GM08714 (cell line): ENCODE data around the gene DTNA.

Source experiments
- H3K4me3 ChIP-seq: fragments of 200-500 bp; sonication (Bioruptor generic); 2 replicates; pipeline ENCODE4 v1.5.1; 2014; ENCODE audit warnings: mild to moderate bottlenecking, low read length, inconsistent platforms
- ZNF274 ChIP-seq: IDR thresholded peaks from 2 replicates; pipeline ENCODE4 v1.6.1; 2012; ENCODE audit warnings: mild to moderate bottlenecking, low read depth, low read length

Gene DTNA

DNA sequence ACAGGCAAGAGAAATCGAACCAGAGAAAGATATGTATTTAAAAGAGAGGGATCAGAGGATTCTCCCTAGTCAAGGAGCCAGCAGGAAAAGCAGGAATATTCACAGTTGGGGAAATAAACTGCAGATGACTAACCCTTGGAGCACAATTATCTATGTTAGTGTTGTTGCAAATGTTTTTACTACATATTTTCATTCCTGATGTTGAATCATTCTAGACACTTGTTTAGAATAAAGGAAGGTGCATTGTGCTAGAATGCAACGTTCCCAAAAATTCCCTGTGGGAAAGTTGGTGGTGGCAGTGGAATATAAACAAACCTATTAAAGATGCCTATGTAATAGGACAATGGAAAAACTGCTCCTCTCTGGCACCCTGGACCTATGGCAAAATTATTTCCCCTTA is 63.3 kb downstream of the DTNA start:
- no peak for TF ChIP-seq ZNF274

DNA sequence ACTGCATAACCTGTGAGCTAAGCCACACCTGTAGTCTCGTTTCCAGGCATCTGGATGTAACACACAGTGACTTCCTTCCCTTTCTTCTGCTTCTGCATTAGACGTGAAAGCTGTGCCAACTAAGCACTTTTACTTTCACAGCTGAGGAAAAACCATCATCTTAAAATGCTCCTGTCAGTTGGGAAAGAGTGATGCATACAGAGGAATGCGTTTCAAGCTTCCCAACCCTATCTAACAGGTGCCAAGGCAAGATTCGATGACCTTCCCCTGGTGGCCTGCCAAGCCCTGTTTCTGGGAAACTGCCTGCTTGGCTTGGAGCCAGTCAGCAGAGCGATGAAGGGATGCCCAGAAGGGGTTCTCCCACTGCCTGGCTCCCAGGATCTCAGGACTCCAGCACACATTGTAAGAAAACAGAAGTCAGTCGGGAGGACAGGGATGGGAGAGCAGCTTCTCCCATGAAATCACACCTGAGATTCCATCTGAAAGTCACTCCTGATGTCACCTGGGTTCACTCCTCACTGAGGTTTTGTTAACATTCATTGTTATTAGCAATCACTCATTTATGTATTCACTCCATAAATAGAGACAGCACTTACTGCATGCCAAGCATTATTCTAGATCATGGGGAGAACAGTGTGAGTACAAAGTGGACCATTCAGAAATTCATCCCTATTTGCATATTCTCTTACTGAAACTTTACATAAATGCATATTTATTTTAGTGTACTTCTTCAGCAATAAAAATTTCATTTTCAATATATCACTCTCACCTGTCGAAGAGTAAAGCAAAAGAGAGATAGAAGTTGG is 64.1 kb downstream of the DTNA start:
- no peak for TF ChIP-seq ZNF274
- no peak overlapping the region for H3K4me3 ChIP-seq

More for the DNA sequence above, 63.3 kb downstream of the DTNA start:
- H3K4me3 ChIP-seq = no peak overlapping the region

DNA sequence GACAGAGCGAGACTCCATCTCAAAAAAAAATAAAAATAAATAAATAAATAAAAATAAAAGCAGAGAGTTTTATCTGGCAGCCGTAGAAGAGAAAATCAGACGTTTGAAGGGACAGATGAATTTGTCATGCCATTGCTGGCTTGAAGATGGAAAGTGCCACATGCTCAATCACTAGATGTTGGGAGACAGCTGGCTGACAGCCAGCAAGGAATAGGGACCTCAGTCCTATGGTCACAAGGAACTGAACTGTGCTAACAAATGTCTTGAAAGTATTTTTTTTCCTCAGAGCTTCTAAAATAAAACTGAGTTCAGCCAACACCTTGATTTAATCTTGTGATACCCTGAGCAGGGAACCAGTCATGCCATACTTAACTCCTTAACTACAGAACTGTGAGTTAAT is 65.4 kb downstream of the DTNA start:
- no peak for TF ChIP-seq ZNF274
- H3K4me3 ChIP-seq = no peak overlapping the region

DNA sequence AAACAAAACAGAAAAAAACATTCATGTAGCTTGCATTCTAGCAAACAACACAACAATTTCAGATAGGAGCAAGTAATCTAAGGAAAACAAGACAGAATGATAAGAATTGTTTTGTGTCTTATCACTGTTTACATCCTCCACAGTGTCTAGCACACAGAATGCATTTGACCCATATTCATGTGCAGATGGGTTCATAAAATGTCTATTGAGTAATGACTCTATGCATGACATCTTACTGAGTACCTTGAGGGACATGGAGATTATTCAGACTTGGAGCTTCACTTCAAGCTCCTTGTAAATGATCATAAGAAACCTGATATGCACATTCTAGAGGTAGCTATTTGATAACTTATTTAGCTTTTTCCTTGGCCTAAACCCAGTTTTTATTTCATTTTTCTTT is 69.0 kb downstream of the DTNA start:
- no peak overlapping the region for H3K4me3 ChIP-seq
- no peak for TF ChIP-seq ZNF274

DNA sequence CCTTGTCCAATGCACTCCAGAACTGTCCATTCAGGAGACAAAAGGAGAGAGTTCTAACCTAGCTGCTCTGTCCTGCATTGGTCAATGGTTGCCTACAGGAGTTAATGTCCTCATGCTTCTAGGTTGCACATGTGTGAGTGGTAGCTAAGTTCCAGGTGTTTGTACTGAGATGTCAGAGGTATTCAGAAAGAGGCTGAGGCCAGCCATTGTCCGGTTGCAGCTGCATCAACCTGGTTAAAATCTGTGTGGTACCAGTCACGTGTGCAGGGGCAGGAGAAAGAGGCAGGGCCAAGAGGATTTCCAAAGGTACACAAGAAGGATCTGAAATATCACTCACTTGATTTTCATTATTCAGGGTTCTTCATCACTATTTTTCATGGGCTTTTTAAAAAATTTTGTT is 70.8 kb downstream of the DTNA start:
- H3K4me3 ChIP-seq = no peak overlapping the region
- TF ChIP-seq ZNF274 = no peak

DNA sequence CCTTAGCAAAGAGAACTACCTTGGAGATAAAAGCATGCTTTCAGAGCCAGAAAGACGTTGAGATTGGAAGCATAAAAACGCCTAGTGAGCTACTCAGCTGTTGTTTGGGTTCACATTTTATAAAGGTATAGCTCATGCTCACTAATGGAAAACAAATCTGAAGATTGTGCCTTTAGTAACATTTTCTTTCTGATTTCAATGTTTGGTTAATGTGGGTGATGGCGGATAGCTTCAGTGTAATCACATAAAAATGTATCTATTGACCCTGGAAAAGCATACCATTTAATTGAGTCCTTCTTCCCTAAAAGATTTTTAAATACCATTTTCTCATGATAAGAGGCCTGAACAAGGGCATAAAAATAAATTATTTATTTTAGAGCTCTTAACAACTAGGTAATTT is 73.4 kb downstream of the DTNA start:
- no peak for TF ChIP-seq ZNF274
- no peak overlapping the region for H3K4me3 ChIP-seq

DNA sequence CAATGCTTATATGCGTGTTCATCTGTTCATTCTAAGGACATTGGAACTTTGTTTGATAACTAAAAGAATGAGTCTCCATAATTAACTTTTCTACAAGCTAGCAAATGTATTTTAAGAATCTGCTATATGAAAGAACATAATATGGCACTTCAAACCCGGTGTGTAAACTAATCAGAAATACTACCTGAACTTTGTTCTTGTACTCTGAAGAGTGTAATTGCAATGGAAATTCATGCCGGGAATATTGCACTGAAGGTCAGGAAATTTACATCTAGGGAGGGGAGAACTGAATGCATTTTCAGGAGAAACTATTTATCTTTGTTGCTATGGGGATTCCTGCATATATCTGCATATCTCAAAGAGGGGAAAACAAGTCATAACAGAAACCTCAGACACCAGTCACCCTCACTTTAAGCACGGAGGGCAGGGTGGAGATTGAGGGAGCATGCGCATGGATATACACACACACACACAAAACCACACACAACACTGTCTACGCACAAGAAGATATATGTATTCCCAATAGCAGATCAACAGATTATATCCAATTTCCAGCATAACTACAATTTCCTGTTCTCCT is 76.2 kb downstream of the DTNA start:
- H3K4me3 ChIP-seq = no peak overlapping the region
- no peak for TF ChIP-seq ZNF274

DNA sequence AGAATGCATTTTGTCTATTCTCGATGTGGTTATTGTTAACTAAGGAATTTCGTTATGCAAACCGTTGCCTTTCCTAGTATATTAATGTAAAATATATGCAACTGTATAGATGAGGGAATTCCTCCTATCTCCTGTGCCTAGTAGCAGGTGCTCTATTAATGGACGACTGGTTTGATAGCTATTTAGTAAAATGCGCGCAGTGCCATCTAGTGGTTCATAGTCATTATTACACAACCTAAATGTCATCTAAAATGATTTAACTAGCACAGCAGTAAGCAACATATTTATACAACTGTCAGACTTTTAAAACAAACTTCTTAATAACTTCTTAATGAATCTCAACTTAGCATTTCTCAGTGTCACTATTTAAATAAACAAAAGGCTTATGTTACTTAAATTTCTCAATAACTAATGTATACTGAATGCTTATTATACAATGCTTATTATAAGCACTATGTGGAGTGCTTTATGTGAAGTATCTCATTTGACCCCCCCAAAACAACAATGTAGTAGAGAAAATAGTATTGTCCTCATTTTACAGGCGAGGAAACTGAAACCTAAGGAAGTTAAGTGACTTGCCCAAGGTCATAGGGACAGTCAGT is 77.9 kb downstream of the DTNA start:
- no peak overlapping the region for H3K4me3 ChIP-seq
- no peak for TF ChIP-seq ZNF274

DNA sequence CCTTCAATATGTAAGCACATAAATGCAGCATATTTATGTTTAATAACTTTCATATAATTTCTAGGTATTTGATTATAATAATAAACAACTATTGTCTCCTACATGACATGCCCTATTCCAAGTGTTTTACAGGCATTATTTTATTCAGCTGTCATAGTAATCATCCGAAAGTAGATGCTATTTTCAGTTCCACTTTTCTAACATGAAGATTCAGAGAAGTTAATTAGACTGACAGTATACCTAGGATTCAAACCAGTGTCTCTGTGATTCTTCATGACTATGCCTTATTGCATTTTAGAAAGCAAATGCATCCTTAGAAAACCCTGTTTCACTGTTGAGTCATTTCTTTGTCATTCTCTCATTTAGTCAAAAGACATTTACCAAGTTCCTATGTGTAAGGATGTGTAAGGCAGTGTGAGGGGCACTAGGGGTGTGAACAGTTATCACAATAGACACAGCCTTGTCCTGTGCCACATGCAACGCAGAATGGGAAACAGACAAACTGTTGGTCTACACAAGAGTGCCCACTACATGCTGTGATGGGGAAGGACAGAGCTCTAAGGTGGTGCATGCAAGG is 79.8 kb downstream of the DTNA start:
- H3K4me3 ChIP-seq = no peak overlapping the region
- TF ChIP-seq ZNF274 = no peak

DNA sequence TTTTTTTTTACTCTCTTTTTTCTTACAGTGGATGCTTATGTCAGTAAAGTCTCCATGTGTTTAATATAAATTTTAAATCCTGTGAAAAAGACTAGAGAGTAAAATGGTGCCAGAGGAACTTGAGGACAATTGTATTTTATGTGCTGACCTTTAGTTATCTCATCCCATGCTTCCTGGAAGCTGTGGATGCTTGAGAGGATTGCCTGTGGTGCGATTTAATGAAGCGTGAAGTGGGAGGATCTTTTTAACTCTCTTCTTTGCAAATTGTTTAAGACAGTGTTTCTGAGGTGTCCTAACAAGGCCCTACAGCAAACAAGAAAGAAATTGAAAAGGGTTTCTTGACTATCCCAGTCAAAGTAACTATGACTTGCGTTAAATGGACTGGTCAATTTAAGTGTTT is 84.2 kb downstream of the DTNA start:
- no peak overlapping the region for H3K4me3 ChIP-seq
- no peak for TF ChIP-seq ZNF274

DNA sequence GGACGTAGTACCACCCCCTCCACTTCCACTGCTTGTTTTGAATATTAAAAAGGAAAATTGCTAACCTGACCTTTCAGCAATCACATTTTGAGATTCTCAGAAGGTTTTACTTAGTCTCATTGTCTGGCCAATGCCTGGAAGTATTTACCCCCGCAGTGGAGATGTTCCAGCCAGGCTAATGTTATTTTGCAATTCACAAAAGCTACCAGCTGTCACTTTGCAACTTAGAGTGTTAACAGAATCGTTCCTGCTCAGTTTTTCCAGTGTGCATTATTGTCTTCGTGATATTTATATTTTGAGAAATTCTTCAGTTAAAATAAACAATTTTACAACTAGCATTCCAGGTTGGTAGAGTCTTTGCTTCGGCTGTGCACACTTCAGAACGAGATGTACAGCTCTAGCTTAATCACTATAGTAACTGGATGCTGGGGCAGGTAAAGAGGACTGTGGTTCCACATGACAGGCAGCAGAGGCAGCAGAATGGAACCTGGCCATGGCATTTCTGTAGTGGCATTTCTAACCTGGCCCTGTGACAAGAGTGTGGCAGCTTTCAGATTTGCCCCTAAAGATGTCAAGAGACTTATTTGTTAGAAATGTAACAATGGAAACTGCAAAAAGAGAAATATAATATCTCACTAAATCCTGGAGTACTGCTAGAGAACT is 85.1 kb downstream of the DTNA start:
- H3K4me3 ChIP-seq = no peak overlapping the region
- no peak for TF ChIP-seq ZNF274

DNA sequence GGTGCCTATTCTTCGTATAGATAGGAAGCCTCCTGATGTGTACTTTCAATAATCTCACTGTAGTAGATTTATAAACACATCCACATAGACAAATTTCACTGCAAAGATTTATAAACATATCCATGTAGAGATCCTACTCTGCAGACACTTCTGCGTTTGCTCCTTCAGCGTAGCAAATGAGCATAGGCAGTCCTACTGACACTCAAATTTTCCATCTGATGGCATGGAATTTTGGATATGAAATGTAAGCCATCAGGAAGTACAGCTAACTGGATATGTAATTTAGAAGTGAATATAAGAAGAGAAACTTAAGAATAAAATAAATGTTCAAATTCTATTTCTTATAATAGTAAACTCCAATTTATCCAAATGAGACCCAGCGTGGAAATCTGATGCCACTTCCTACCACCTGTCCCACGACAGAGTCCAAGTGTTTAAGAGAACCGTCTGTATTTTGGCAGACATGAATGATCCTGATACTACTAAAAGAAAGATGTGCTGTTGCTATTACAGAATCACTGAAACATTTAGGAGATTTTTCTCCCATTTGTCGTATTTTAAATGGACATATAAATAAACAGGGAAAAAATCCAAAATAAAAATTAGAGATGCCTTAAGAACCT is 86.0 kb downstream of the DTNA start:
- H3K4me3 ChIP-seq = no peak overlapping the region
- TF ChIP-seq ZNF274 = no peak

DNA sequence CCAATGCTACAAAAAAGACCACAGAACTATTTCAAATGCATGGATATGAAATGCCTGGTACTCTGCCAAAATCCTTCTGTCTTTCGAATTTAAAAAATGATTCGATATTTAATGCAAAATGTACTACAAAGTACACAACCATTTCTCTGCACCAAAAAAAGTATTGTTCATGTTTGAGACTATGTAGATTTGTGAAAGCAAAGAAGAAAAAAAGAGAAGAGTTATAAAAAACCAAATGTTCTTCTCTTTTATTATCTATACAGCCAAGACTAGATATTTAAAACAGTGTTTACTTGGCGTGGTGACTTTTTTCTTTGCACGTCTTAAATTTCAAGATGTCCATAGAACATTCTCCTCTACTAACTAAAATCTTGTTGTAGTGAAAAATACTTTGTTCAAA is 89.2 kb downstream of the DTNA start:
- no peak for TF ChIP-seq ZNF274

DNA sequence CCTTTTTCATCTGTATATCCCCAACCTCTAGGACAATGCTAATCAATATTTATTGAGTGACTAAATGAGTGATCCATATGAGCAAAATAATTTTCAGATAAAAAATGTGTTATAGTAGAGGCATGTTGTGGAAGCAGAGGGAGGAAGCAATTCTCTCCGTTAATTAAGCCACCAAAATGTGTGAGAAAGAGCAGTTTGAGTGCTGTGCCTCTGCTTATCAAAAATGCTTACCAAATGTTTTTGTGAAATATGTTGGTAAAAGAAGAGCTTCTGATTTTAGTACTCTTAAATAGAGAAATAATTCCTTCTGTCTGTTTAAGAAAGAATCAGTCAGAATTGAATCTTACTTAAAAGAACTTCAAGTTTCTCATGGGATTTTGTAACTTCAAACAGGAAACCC is 90.3 kb downstream of the DTNA start:
- no peak overlapping the region for H3K4me3 ChIP-seq
- TF ChIP-seq ZNF274 = no peak

More for the DNA sequence above, 89.2 kb downstream of the DTNA start:
- no peak overlapping the region for H3K4me3 ChIP-seq
